K562 (cell line): Measurements from ENCODE around the gene TRAPPC2B. TPM values are rescaled to one million over a fixed set of nuclear protein-coding genes. Genes with fewer than 3 reads are reported as not detected.

ENCODE experiments used
- ATF7 ChIP-seq: fragments of 450-650 bp; IDR thresholded peaks from 2 replicates; pipeline ENCODE4 v1.7.1; 2014; ENCODE audit warnings: mild to moderate bottlenecking, moderate library complexity
- CBX1 ChIP-seq: sonication (generic); IDR thresholded peaks from 2 replicates; pipeline ENCODE4 v1.6.1; 2016; ENCODE audit warnings: antibody characterized with exemption, low read depth, mild to moderate bottlenecking
- FIP1L1 ChIP-seq: fragments of 200-400 bp; formaldehyde crosslinking; IDR thresholded peaks from 2 replicates; pipeline ENCODE4 v1.6.1; 2018; ENCODE audit warnings: mild to moderate bottlenecking, low read depth, low read length; ENCODE audit not compliant: poor library complexity, severe bottlenecking
- HDAC2 ChIP-seq: fragments of 450-650 bp; IDR thresholded peaks from 2 replicates; pipeline ENCODE4 v1.6.1; 2016; ENCODE audit warnings: mild to moderate bottlenecking
- JUNB ChIP-seq: fragments of 450-650 bp; formaldehyde crosslinking; conservative IDR thresholded peaks from 2 replicates; pipeline ENCODE4 v1.4.0; 2020; ENCODE audit warnings: mild to moderate bottlenecking
- PHF8 ChIP-seq: fragments of 200-600 bp; sonication (generic); IDR thresholded peaks from 2 replicates; pipeline ENCODE4 v1.6.1; 2012; ENCODE audit warnings: mixed run types, mild to moderate bottlenecking, inconsistent platforms, low read length, moderate library complexity, borderline replicate concordance
- RAD21 ChIP-seq, 2 experiments: fragments of 250-450 bp in 1 of 2; fragments of 450-650 bp in 1 of 2; sonication (Bioruptor Pico) in 1 of 2; formaldehyde crosslinking in 1 of 2; IDR thresholded peaks in 1 of 2; conservative IDR thresholded peaks in 1 of 2; 2 replicates each; pipeline versions ENCODE4 v1.4.0 to v1.8.0; 2020 to 2022; ENCODE audit warnings: mild to moderate bottlenecking in 2 of 2, moderate library complexity in 1 of 2
- SMAD2 ChIP-seq: fragments of 150-350 bp; IDR thresholded peaks from 2 replicates; pipeline ENCODE4 v1.6.1; 2014; ENCODE audit warnings: low read depth, mild to moderate bottlenecking, low read length
- SP1 ChIP-seq: sonication (generic); formaldehyde crosslinking; IDR thresholded peaks from 2 replicates; pipeline ENCODE4 v1.8.1; 2022; ENCODE audit warnings: mild to moderate bottlenecking, missing genetic modification reagents
- TCFL5 ChIP-seq: fragments of 250-450 bp; sonication (Bioruptor Pico); conservative IDR thresholded peaks from 2 replicates; pipeline ENCODE4 v1.6.1; 2021; ENCODE audit warnings: mild to moderate bottlenecking, moderate library complexity, matching md5 sums
- TSC22D4 ChIP-seq: fragments of 450-650 bp; IDR thresholded peaks from 2 replicates; pipeline ENCODE4 v1.6.1; 2016; ENCODE audit warnings: missing genetic modification characterization, missing biosample characterization, control low read depth
- ZKSCAN3 ChIP-seq: fragments of 250-450 bp; sonication (Bioruptor Pico); IDR thresholded peaks from 2 replicates; pipeline ENCODE4 v1.4.0; 2020
- ZNF589 ChIP-seq: fragments of 200-800 bp; sonication (Bioruptor generic); IDR thresholded peaks from 2 replicates; pipeline ENCODE4 v1.6.1; 2016; ENCODE audit warnings: low read depth, missing genetic modification characterization, missing compliant biosample characterization
- ZNF785 ChIP-seq: fragments of 250-450 bp; sonication (Bioruptor Pico); IDR thresholded peaks from 2 replicates; pipeline ENCODE4 v1.4.0; 2020; ENCODE audit warnings: mild to moderate bottlenecking
- ZNF79 ChIP-seq: fragments of 250-450 bp; sonication (Bioruptor Pico); IDR thresholded peaks from 2 replicates; pipeline ENCODE4 v1.4.0; 2020; ENCODE audit warnings: low read depth, mild to moderate bottlenecking, moderate library complexity
- polyA plus RNA-seq, 8 experiments: library from polyadenylated mRNA; depleted of rRNA in 4 of 8; stranded (reverse) in 5 of 8; unstranded in 3 of 8; fragments of >200 nt; fragmentation: Nextera tagmentation in 2 of 8; fragmentation: Illumina TruSeq in 1 of 8; extraction: Ambion mirVana in 2 of 8; extraction: Trizol in 1 of 8; gene quantifications; 2 replicates each; pipeline versions ENCODE4 v1.2.1 to v1.2.3, GENCODE V29; 2011 to 2014; ENCODE audit warnings: inconsistent platforms in 1 of 8, missing spikeins in 1 of 8
- total RNA-seq, 7 experiments: library from RNA; depleted of rRNA in 6 of 7; stranded (reverse); fragments of >200 nt in 6 of 7; fragmentation: Illumina TruSeq in 2 of 7; extraction: Trizol in 2 of 7; gene quantifications; 2 replicates each; pipeline versions ENCODE4 v1.2.1 to v1.2.3, GENCODE V29; 2011 to 2021; ENCODE audit warnings: low replicate concordance in 1 of 7
- TF ChIP-seq, protein P1 (sequence below): fragments of 250-450 bp; sonication (Bioruptor Pico); IDR thresholded peaks from 2 replicates; pipeline ENCODE4 v1.4.0; 2020; ENCODE audit warnings: mild to moderate bottlenecking
- TF ChIP-seq, protein P2 (sequence below): sonication (generic); formaldehyde crosslinking; IDR thresholded peaks from 2 replicates; pipeline ENCODE4 v1.8.1; 2023; ENCODE audit warnings: mild to moderate bottlenecking, missing genetic modification reagents
- TF ChIP-seq, protein P3 (sequence below): fragments of 250-450 bp; sonication (Bioruptor Pico); IDR thresholded peaks from 2 replicates; pipeline ENCODE4 v1.8.0; 2021; ENCODE audit warnings: moderate library complexity, mild to moderate bottlenecking, inconsistent platforms
- TF ChIP-seq, protein P4 (sequence below): fragments of 250-450 bp; sonication (Bioruptor Pico); IDR thresholded peaks from 2 replicates; pipeline ENCODE4 v1.9.0; 2021; ENCODE audit warnings: mild to moderate bottlenecking, inconsistent platforms

The TRAPPC2B gene
- total and polyA plus RNA-seq, 9 of the 15 experiments (the other 6 are each of a cell fraction or from before 2014, with no cell fraction given), result 2.2 to 20.4 (median 4.6) TPM

DNA sequence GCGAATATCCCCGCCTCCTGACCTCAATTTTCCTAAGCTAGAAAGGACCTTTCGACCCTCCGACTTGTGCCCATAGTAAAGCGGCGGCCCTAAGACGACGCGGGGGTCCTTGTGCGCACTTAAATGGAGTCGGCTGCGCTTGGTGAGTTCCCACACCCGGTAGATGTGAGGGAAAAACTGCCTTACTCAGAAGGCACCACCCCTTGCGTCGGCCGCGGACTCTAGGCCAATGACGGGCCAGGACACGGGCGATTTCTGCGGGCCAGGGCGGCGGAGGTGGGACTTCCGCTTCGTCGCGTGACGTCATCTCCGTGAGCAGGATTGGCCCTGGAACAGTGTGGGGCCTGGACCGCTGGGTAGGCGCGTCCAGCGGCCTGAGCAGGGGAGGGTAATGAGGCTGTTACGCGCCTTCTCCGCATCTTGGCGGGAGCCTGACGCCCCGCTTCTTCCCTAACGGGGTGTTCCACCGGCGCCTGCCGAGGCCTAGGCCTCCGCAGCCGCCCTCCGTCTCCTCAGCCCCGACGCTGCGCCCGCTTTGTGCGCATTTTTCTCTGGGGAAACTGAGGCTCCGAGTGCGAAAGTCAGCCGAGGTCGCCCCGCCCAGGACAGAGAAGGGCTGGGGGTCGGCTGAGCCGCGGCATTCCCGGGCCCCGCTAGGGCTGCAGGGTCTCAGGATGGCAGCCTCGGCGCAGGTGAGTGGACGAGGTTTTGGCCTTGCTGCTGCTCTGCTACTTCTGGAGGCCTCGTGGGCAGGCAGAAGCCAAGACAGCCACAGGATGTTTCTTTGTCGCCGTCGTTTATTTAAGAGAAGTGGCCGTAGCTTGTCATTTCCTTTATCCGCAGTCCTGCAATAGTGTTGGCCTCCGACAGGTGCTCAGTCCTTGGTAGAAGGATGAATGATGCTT is 42.9 kb upstream of the TRAPPC2B start, which contains the start of gene ZNF543 (continued):
- peak; percentile 99 for TF ChIP-seq PHF8
- TF ChIP-seq ATF7, result peak; percentile 99
- peak; percentile 50 for TF ChIP-seq FIP1L1
- no peak for TF ChIP-seq SMAD2
- TF ChIP-seq CBX1, result peak; percentile 83; the same call in 1 of the 2 replicates
- peak; percentile 83 for TF ChIP-seq JUNB (CRISPR knock-in tag)
- TF ChIP-seq SP1, result peak; percentile 42; the same call in 1 of the 2 replicates
- TF ChIP-seq HDAC2, result no peak
- TF ChIP-seq ZNF79 (CRISPR knock-in tag), result no peak
- TF ChIP-seq RAD21 (CRISPR knock-in tag; conservative IDR thresholded peaks at IDR 0.05 in 1 of 2, IDR thresholded peaks at IDR 0.05 in 1 of 2), result no peak
- no peak for TF ChIP-seq ZKSCAN3 (CRISPR knock-in tag)
- TF ChIP-seq TCFL5, result no peak
- TF ChIP-seq, protein P1, sequence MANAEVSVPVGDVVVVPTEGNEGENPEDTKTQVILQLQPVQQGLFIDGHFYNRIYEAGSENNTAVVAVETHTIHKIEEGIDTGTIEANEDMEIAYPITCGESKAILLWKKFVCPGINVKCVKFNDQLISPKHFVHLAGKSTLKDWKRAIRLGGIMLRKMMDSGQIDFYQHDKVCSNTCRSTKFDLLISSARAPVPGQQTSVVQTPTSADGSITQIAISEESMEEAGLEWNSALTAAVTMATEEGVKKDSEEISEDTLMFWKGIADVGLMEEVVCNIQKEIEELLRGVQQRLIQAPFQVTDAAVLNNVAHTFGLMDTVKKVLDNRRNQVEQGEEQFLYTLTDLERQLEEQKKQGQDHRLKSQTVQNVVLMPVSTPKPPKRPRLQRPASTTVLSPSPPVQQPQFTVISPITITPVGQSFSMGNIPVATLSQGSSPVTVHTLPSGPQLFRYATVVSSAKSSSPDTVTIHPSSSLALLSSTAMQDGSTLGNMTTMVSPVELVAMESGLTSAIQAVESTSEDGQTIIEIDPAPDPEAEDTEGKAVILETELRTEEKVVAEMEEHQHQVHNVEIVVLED (CRISPR knock-in tag), result peak; percentile 81
- no peak for TF ChIP-seq ZNF785 (CRISPR knock-in tag)
- TF ChIP-seq, protein P2, sequence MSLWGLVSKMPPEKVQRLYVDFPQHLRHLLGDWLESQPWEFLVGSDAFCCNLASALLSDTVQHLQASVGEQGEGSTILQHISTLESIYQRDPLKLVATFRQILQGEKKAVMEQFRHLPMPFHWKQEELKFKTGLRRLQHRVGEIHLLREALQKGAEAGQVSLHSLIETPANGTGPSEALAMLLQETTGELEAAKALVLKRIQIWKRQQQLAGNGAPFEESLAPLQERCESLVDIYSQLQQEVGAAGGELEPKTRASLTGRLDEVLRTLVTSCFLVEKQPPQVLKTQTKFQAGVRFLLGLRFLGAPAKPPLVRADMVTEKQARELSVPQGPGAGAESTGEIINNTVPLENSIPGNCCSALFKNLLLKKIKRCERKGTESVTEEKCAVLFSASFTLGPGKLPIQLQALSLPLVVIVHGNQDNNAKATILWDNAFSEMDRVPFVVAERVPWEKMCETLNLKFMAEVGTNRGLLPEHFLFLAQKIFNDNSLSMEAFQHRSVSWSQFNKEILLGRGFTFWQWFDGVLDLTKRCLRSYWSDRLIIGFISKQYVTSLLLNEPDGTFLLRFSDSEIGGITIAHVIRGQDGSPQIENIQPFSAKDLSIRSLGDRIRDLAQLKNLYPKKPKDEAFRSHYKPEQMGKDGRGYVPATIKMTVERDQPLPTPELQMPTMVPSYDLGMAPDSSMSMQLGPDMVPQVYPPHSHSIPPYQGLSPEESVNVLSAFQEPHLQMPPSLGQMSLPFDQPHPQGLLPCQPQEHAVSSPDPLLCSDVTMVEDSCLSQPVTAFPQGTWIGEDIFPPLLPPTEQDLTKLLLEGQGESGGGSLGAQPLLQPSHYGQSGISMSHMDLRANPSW, result no peak
- TF ChIP-seq, protein P3, sequence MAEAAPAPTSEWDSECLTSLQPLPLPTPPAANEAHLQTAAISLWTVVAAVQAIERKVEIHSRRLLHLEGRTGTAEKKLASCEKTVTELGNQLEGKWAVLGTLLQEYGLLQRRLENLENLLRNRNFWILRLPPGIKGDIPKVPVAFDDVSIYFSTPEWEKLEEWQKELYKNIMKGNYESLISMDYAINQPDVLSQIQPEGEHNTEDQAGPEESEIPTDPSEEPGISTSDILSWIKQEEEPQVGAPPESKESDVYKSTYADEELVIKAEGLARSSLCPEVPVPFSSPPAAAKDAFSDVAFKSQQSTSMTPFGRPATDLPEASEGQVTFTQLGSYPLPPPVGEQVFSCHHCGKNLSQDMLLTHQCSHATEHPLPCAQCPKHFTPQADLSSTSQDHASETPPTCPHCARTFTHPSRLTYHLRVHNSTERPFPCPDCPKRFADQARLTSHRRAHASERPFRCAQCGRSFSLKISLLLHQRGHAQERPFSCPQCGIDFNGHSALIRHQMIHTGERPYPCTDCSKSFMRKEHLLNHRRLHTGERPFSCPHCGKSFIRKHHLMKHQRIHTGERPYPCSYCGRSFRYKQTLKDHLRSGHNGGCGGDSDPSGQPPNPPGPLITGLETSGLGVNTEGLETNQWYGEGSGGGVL (CRISPR knock-in tag), result no peak
- TF ChIP-seq ZNF589, result no peak
- TF ChIP-seq, protein P4, sequence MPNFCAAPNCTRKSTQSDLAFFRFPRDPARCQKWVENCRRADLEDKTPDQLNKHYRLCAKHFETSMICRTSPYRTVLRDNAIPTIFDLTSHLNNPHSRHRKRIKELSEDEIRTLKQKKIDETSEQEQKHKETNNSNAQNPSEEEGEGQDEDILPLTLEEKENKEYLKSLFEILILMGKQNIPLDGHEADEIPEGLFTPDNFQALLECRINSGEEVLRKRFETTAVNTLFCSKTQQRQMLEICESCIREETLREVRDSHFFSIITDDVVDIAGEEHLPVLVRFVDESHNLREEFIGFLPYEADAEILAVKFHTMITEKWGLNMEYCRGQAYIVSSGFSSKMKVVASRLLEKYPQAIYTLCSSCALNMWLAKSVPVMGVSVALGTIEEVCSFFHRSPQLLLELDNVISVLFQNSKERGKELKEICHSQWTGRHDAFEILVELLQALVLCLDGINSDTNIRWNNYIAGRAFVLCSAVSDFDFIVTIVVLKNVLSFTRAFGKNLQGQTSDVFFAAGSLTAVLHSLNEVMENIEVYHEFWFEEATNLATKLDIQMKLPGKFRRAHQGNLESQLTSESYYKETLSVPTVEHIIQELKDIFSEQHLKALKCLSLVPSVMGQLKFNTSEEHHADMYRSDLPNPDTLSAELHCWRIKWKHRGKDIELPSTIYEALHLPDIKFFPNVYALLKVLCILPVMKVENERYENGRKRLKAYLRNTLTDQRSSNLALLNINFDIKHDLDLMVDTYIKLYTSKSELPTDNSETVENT (CRISPR knock-in tag), result peak; percentile 43; the same call in 1 of the 2 replicates
- TF ChIP-seq TSC22D4 (tag), result no peak
